SJSA1 (cell line): ENCODE data around the gene ACD. TPM values are rescaled to one million over a fixed set of nuclear protein-coding genes. Genes with fewer than 3 reads are reported as not detected.

Experiments used
- DNase-seq, 2 experiments: peaks; one replicate each; pipeline ENCODE4 v3.0.0-alpha.2; 2015 to 2020; ENCODE audit warnings: low spot score in 2 of 2, low read depth in 1 of 2
- H3K27ac ChIP-seq: fragments of 250-450 bp; sonication (Bioruptor Pico); 2 replicates; pipeline ENCODE4 v1.5.1; 2020; ENCODE audit warnings: mild to moderate bottlenecking, moderate library complexity
- H3K27me3 ChIP-seq: fragments of 250-450 bp; sonication (Bioruptor Pico); replicated peaks from 2 replicates; pipeline ENCODE4 v1.5.1; 2020; ENCODE audit warnings: mild to moderate bottlenecking, moderate library complexity
- H3K36me3 ChIP-seq: fragments of 250-450 bp; sonication (Bioruptor Pico); 2 replicates; pipeline ENCODE4 v1.5.1; 2020; ENCODE audit warnings: mild to moderate bottlenecking
- H3K4me1 ChIP-seq: fragments of 250-450 bp; sonication (Bioruptor Pico); replicated peaks from 2 replicates; pipeline ENCODE4 v1.6.1; 2021; ENCODE audit warnings: mild to moderate bottlenecking
- H3K4me3 ChIP-seq: fragments of 250-450 bp; sonication (Bioruptor Pico); 2 replicates; pipeline ENCODE4 v1.5.1; 2020; ENCODE audit warnings: mild to moderate bottlenecking
- H3K9me3 ChIP-seq: fragments of 250-450 bp; sonication (Bioruptor Pico); replicated peaks from 2 replicates; pipeline ENCODE4 v1.5.1; 2020; ENCODE audit warnings: mild to moderate bottlenecking
- total RNA-seq: library from RNA; depleted of rRNA; stranded (reverse); fragments of >200 nt; shearing (Covaris generic); gene quantifications from 2 replicates; pipeline ENCODE4 v1.2.3, GENCODE V29; 2014

Gene ACD
- total RNA-seq, 1 experiment from 2014 or later = 33.0 TPM

DNA sequence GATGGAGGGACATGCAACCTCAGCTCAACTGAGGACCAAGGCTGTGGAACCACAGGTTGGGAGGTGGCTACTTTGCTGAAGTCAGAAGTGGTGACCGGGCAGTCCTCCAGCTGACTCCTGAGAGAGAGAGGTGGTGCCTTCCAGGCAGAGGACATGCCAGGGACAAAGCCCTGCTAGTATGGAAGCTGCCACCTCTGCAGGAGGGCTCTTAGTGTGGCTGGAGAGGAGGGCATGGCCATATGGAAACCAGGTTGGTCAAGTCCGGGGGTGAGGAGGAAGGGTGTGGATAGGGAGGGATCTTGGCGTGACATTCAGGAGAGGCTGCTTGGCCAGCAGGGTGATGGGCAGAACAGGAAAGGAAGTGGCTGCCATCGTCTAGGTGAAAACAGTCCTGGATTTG, 12.2 kb upstream of the ACD start:
- no peaks in the 10 kb centered on the region for H3K9me3 ChIP-seq
- no peak overlapping the region for H3K27ac ChIP-seq
- no peak overlapping the region for H3K4me3 ChIP-seq
- no peaks in the 10 kb centered on the region for H3K27me3 ChIP-seq
- no peak for DNase-seq
- peaks cover 10% of the 10 kb centered on the region for H3K4me1 ChIP-seq
- H3K36me3 ChIP-seq = no peaks in the 10 kb centered on the region

DNA sequence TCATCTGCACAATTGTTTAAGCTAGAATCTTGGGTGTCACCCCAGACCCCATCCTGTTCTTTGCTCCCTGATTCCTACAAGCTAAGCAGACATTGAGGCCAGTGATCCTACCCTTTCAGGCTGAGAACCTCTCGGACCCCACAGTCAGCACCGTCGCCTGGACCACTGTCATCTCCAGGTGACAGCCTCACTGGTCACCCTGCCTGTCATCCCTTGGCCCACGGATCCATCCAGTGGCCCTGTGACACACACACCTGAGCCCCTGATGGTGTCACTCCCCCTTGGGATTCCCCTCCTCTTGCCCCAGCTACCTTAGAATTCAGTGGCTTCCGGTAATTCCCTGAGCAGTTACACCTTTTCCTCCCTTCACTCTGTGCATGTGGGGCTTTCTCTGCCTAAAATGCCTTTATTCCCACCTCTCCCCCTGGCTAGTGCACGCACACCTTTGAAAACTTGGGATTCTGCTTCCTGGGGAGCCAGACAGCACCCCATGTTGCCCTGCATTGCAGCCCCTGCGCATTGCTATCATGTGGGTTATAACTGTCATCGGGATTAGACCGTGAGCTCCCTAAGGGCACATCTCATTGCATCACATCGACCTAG, 9.5 kb upstream of the ACD start:
- no peak for DNase-seq
- H3K9me3 ChIP-seq = peaks cover 2% of the 10 kb centered on the region; the same call in 1 of the 2 replicates
- no peaks in the 10 kb centered on the region for H3K36me3 ChIP-seq
- peaks cover 25% of the 10 kb centered on the region for H3K4me1 ChIP-seq
- no peaks in the 10 kb centered on the region for H3K27me3 ChIP-seq
- H3K4me3 ChIP-seq = no peak overlapping the region
- no peak overlapping the region for H3K27ac ChIP-seq

DNA sequence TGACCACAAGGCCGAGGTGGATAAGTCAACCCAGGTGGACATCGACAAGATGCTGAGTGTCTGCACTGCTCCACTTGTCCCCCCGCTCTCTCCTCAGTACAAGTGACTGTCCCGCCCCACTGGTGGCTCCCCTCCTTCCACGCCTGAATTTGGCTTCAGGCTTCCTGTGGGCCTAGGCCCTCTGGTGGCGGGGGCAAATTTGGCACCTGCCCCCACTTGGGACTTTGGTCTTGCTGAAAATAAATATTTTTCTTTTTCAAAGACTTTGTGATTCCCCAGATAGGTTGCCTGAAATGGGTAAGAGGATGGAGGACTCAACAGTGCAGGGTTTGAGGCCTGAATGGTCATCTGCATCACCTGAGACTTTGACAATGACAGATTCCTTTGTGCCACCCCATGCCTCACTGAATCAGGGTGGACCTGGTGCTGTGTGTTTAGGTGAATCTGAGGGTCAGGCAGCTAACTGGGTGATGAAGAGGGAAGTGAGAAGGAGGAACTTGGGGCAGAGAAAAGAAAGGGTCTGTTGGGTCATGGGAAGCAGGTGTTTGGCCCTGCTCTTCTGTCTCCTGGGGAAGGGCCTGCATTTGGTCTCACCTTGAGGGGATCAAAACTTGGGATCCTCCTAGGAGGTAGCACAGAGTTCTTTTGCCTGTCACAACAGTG, 8.6 kb upstream of the ACD start:
- H3K27ac ChIP-seq = no peak overlapping the region
- H3K27me3 ChIP-seq = no peaks in the 10 kb centered on the region
- no peak overlapping the region for H3K4me3 ChIP-seq
- peaks cover 25% of the 10 kb centered on the region for H3K4me1 ChIP-seq
- H3K36me3 ChIP-seq = no peaks in the 10 kb centered on the region
- no peak for DNase-seq
- H3K9me3 ChIP-seq = peaks cover 2% of the 10 kb centered on the region; the same call in 1 of the 2 replicates

DNA sequence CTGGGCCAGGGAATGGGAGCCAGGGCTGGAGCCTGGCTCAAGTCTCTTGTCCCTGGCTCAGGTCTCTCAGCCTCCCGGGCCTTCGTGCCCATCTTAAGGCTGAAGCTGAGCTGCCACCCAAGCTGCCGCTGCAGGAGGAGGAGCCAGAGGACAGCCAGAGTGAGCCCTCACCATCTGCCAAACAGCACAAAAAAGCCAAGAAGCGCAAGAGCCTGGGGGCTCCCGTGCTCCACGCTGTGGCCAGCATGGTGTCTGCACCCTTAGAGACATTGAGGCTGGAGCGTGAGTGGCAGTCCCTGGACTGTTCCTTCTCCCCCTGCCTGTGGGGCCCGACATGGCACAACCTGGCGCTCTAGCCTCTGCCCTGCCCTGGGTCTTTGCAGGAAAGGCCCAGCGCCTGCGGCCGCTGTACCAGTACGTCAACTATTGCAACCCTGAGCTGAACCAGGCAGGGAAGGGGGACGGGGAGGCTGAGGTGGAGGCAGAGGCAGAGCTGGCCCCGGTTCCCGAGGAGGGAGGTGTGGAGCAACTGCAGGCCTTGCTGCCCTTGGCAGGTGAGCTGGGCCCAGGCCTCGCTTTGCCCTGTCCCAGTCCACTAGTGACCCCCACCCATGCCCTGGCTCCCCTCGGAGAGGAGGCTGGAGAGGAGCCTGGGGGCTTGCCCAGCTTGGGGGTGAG, 7.9 kb upstream of the ACD start:
- Histone ChIP-seq H3K4me3 (no peak overlapping the region), H3K27ac (no peak overlapping the region), H3K4me1 (peaks cover 25% of the 10 kb centered on the region), H3K9me3 (peaks cover 2% of the 10 kb centered on the region; the same call in 1 of the 2 replicates), H3K36me3 (no peaks in the 10 kb centered on the region), H3K27me3 (no peaks in the 10 kb centered on the region)
- peak; percentile 91 to 95 for DNase-seq

DNA sequence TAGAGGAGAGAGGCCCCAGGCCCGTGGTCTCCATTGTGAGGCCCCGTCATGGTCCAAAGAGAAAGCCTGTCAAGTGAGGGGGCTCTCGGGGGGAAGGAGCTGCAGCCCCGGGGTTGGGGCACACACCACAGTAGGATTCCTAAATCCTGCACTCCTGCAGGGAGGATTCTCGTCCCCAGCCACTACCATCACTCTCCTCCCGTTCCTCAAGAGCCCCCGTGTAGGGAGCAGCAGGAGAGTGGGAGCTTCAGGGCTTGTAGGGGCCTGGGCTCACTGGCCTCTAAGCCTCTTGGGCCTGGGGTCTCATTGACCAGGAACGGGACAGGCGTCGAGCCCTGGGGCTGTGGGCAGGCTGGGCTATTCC, 7.4 kb upstream of the ACD start:
- Histone ChIP-seq H3K27ac (no peak overlapping the region), H3K27me3 (no peaks in the 10 kb centered on the region), H3K9me3 (peaks cover 2% of the 10 kb centered on the region; the same call in 1 of the 2 replicates), H3K36me3 (no peaks in the 10 kb centered on the region), H3K4me1 (peaks cover 25% of the 10 kb centered on the region), H3K4me3 (no peak overlapping the region)
- no peak for DNase-seq

DNA sequence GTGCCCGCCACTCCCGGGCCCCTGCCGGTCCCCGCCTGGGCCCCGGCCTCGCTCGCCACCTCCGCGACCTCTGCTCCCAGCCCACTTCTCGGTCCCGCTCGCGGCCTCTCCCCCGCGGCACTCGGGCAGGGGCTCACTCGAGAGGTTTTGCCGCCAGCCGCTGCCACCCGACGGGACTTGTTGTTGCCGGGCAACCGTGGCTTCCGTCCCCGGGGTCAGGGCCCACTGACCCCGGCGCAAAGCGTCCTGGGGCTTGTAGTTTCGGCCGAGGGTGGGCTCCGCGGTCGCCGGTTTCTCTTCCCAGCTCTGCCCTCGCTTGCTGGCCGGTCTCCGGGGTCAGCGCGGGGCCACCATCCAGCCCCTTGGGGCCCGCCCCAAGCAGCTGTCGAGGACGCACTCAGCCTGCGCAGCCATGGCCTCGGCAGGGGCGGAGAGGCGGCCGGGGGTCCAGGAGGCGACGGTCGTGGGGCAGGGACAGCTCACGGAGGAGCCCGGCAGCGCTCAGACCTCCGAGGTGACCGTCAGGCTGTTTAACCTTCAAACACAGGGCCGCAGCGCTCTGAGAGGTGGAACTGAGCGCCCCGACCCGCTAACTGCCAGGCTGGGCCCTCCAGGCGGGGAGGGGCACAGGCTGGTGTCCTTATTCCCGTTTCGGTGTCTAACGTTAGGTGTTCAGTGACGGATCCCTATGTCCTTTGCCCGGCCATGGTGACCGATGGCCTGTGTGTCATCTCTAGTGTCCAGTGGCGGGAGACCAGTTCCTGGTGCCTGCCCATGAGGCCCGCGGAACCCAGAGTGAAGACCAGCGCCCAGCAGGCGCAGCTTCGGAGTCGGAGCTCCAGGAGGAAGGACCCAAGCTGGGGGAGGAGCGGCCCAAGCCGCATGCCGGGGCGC, 6.7 kb upstream of the ACD start, which contains the start of the genes C16orf86 and ENKD1:
C16orf86 (plus strand) TSS at position 256 of the 894 bp plus-strand sequence; CDS start at position 413, 157 bp downstream.
ENKD1 (minus strand) TSS at position 192 of the 894 bp plus-strand sequence. CDS start 308 bp downstream, outside the sequence.
- Histone ChIP-seq H3K36me3 (no peaks in the 10 kb centered on the region), H3K4me3 (peak within 1 kb of the TSS; percentile 47), H3K27me3 (no peaks in the 10 kb centered on the region), H3K27ac (0 out of 2 replicates have a peak within 1 kb of the TSS, but pooled peaks have one; percentile 1), H3K4me1 (peaks cover 25% of the 10 kb centered on the region), H3K9me3 (peaks cover 2% of the 10 kb centered on the region; the same call in 1 of the 2 replicates)
- DNase-seq = peak in 1 of 2 experiments; percentile 74

DNA sequence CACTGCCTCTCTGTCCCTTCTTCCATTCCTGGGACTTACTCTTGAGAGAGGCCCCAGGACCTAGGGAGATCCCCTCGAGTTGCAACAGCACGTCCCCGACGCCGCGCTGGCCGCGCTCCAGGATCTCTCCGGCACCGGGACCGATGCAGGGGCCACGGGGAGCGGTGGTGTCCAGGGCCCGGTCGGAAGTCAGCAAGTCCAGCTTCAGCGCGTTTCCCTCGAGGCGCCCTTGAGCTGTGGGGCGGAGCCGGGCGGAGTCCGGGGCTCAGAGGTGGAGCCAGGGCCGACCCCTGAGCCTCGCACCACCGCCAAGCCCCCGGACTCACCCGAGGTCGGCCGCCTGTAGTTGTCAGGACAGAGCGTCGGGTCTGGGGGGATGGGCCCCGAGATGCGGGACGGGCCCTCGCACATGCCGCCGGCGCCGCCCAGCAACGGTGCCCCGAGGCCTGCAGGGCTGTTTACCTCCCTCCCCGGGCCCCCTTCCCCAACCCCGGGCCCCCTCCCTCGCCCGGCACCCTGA, 6.0 kb upstream of the ACD start:
- Histone ChIP-seq H3K27me3 (no peaks in the 10 kb centered on the region), H3K4me3 (peak overlapping the region; percentile 47), H3K27ac (no peak overlapping the region), H3K36me3 (no peaks in the 10 kb centered on the region), H3K9me3 (peaks cover 2% of the 10 kb centered on the region; the same call in 1 of the 2 replicates), H3K4me1 (peaks cover 26% of the 10 kb centered on the region)
- DNase-seq = no peak

DNA sequence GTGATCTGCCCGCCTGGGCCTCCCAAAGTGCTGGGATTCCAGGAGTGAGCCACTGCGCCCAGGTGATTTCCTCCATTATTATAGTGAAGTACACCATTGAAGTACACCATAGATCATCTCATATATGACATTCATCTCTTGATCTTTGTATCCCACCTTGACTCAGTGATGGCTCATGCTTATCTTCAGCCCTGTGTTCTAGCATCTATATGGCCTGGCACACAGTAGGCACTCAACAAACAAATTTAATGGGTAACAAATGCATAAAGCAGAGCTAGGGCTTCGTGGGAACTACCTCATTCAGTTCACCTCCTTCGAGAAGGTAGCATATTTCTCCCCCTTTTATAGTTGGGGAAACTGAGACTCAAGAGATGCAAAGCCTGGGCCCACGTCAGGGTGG, 5.5 kb upstream of the ACD start:
- peaks cover 29% of the 10 kb centered on the region for H3K4me1 ChIP-seq
- no peaks in the 10 kb centered on the region for H3K27me3 ChIP-seq
- DNase-seq = no peak
- H3K27ac ChIP-seq = no peak overlapping the region
- no peaks in the 10 kb centered on the region for H3K36me3 ChIP-seq
- H3K4me3 ChIP-seq = peak overlapping the region; percentile 47
- H3K9me3 ChIP-seq = peaks cover 2% of the 10 kb centered on the region; the same call in 1 of the 2 replicates

DNA sequence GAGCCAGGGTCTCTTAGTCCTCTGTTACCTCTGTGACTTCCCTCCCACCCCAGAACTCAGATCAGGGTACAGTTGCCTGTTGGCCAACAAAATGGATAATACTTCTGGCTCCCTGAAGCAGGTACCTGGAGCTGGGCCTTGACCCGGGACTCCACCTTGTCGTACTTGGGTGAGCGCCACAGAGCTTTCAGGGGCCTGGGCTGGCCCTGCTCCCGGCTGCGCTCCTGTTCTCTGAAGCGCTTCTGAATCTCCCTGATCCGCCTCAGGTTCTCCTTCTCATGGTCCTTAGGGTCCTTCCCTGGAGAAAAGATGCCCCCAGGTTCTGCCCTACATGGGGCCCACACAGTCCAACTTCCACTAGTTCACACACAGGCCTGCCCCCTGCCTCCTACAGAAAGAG, 4.8 kb upstream of the ACD start:
- H3K4me3 ChIP-seq = no peak overlapping the region
- H3K4me1 ChIP-seq = peaks cover 32% of the 10 kb centered on the region
- peaks cover 2% of the 10 kb centered on the region; the same call in 1 of the 2 replicates for H3K9me3 ChIP-seq
- H3K27me3 ChIP-seq = no peaks in the 10 kb centered on the region
- DNase-seq = no peak
- no peak overlapping the region for H3K27ac ChIP-seq
- peaks cover 1% of the 10 kb centered on the region; the same call in 1 of the 2 replicates for H3K36me3 ChIP-seq

DNA sequence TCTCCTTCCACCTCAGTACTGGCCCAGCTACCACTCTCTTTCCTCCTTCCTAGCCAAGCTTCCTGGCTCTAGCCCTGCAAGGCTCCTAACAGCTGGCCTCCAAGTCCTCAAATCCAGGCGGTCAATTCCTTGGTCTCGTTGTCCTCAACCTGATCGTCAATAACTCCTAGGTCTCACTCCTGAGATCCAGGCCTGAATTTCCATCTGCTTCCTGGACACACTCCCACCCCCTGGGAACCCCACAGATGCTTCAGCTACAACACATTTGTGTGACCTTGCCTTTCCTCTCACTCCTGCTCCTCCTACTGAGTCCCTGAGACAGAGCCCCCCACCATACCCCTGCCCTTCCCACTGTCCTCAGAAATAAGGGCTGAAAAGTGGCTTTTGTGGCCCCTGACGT, 4.2 kb upstream of the ACD start:
- Histone ChIP-seq H3K27ac (no peak overlapping the region), H3K27me3 (no peaks in the 10 kb centered on the region), H3K9me3 (peaks cover 2% of the 10 kb centered on the region; the same call in 1 of the 2 replicates), H3K4me3 (no peak overlapping the region), H3K4me1 (peaks cover 38% of the 10 kb centered on the region), H3K36me3 (peaks cover 7% of the 10 kb centered on the region)
- no peak for DNase-seq

DNA sequence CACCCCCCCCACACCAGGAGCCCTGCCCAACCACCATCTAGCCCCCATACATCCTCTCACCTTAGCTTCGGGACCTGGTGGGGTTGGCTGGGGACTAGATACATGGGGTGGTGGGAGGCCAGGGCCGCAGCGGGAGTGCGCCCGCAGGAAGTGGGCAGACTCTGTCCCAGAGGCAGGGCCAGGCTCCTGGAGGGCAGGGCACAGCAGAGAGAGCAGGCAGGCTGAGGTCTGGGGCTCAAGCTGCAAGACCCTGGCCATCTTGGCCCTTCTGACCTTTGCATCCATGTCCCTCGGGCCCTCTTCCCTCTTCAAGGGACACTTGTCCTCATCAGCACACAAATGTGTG, 3.8 kb upstream of the ACD start:
- DNase-seq = no peak
- no peak overlapping the region for H3K27ac ChIP-seq
- peaks cover 2% of the 10 kb centered on the region; the same call in 1 of the 2 replicates for H3K9me3 ChIP-seq
- peaks cover 42% of the 10 kb centered on the region for H3K4me1 ChIP-seq
- no peak overlapping the region for H3K4me3 ChIP-seq
- no peaks in the 10 kb centered on the region for H3K27me3 ChIP-seq
- H3K36me3 ChIP-seq = peaks cover 11% of the 10 kb centered on the region

DNA sequence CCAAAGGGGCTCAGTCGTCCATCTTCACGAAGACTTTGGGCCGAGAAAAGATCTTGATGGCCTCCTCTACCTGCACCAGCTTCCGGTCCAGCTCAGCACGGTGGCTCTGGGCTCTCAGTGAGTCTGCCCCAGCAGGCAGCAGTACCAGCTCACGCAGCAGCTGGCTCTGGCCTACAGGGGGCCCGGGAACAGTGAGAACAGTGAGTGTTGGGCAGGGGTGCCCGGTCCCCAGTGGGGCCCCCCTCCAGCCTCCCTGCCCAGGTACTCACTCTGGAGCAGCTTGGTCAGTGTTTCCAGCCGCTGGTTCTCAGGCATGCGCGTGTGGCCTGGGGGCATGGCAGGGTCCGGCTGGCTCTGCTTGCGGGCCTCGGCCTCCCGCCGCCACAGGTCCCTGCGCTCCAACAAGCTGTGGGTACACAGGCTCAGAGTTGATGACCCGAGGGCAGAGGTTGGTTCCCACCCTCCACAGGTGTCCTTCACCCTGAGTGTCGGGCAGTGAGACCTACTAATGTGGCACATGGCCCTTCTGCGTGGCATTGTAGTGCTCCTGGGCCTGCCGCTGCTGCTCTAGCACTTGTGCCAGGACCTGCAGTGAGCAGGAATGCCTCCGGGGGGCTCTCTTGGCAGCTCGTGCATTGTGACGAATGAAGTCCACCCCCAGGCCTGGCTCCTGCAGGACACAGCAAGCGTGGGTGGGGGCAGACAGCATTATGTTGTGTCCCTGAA, 3.3 kb upstream of the ACD start:
- H3K27ac ChIP-seq = no peak overlapping the region
- H3K27me3 ChIP-seq = no peaks in the 10 kb centered on the region
- DNase-seq = no peak
- H3K9me3 ChIP-seq = peaks cover 2% of the 10 kb centered on the region; the same call in 1 of the 2 replicates
- H3K4me1 ChIP-seq = peaks cover 46% of the 10 kb centered on the region
- no peak overlapping the region for H3K4me3 ChIP-seq
- peaks cover 17% of the 10 kb centered on the region for H3K36me3 ChIP-seq
